ENCODE data around the gene SNAI1. TPM values are rescaled to one million over a fixed set of nuclear protein-coding genes. Genes with fewer than 3 reads are reported as not detected.

Gene SNAI1
- total RNA-seq, 6 experiments from 2014 or later: 4.7 to 6.8 (median 5.2) TPM

- H3K9me3 Mint-ChIP-seq: no peaks in the 10 kb centered on the region
- no peak overlapping the region for H3K4me3 Mint-ChIP-seq
- no peak for DNase-seq
- H3K27me3 Mint-ChIP-seq (ENCODE audit: insufficient read depth): peaks cover 6% of the 10 kb centered on the region; the same call in 1 of the 2 replicates
- no peak overlapping the region for H3K27ac Mint-ChIP-seq
- peaks cover 7% of the 10 kb centered on the region for H3K4me1 Mint-ChIP-seq (ENCODE audit: low read depth)
- no peak for TF ChIP-seq CTCF (IDR thresholded peaks at IDR 0.05)
- no peaks in the 10 kb centered on the region for H3K36me3 Mint-ChIP-seq (ENCODE audit: low read depth)
These were observed 32.8 kb downstream of the SNAI1 start for GRCh38 chr20:50015636-50015992.

GRCh38 chr20:50015993-50016770, 33.4 kb downstream of the SNAI1 start:
- Mint-ChIP-seq H3K4me3 (no peak overlapping the region), H3K9me3 (no peaks in the 10 kb centered on the region), H3K27me3 (ENCODE audit: insufficient read depth) (peaks cover 3% of the 10 kb centered on the region; the same call in 1 of the 2 replicates), H3K4me1 (ENCODE audit: low read depth) (peaks cover 8% of the 10 kb centered on the region), H3K36me3 (ENCODE audit: low read depth) (no peaks in the 10 kb centered on the region), H3K27ac (no peak overlapping the region)
- no peak for DNase-seq
- TF ChIP-seq CTCF (IDR thresholded peaks at IDR 0.05): no peak

GRCh38 chr20:50017160-50017559, 34.4 kb downstream of the SNAI1 start:
- TF ChIP-seq CTCF (IDR thresholded peaks at IDR 0.05): no peak
- H3K27me3 Mint-ChIP-seq (ENCODE audit: insufficient read depth): peaks cover 3% of the 10 kb centered on the region; the same call in 1 of the 2 replicates
- DNase-seq: no peak
- no peaks in the 10 kb centered on the region for H3K36me3 Mint-ChIP-seq (ENCODE audit: low read depth)
- H3K4me3 Mint-ChIP-seq: no peak overlapping the region
- H3K27ac Mint-ChIP-seq: no peak overlapping the region
- H3K9me3 Mint-ChIP-seq: no peaks in the 10 kb centered on the region
- peaks cover 8% of the 10 kb centered on the region for H3K4me1 Mint-ChIP-seq (ENCODE audit: low read depth)

DNA sequence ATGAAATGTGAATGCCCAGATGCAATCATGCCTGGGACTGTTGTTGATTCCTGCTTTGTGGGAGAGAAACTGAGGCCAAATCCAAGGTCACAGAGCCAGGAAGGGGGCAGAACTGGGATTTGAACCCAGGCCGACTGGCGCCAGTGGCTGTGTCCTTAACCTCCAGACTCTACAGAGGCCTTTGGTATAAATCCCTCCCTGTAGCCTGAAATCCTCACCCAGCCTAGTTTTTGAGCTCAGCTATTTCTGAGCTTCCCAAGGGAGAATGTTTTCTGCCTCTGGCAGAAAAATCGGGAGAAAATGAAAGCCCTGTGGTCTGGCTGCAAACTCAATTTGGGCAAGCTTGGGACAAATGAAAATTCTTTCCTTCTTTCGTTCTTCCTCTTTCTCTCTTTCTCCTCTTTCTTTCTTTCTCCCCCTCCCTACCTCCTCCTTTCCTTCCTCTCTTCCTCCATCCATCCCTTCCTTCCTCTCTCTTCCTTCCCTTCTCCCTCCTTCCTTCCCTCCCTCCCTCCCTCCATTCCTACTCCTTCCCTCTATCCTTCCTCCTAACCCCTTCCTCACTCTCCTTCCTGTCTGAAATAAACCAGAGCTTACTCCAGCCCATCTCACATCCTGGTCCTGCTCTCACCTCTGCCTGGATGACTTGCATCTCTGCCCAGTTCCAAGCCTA, 34.9 kb downstream of the SNAI1 start:
- TF ChIP-seq CTCF (IDR thresholded peaks at IDR 0.05): no peak
- no peak for DNase-seq
- Mint-ChIP-seq H3K4me3 (no peak overlapping the region), H3K27me3 (ENCODE audit: insufficient read depth) (peaks cover 3% of the 10 kb centered on the region; the same call in 1 of the 2 replicates), H3K36me3 (ENCODE audit: low read depth) (no peaks in the 10 kb centered on the region), H3K27ac (no peak overlapping the region), H3K9me3 (no peaks in the 10 kb centered on the region), H3K4me1 (ENCODE audit: low read depth) (peaks cover 8% of the 10 kb centered on the region)

DNA sequence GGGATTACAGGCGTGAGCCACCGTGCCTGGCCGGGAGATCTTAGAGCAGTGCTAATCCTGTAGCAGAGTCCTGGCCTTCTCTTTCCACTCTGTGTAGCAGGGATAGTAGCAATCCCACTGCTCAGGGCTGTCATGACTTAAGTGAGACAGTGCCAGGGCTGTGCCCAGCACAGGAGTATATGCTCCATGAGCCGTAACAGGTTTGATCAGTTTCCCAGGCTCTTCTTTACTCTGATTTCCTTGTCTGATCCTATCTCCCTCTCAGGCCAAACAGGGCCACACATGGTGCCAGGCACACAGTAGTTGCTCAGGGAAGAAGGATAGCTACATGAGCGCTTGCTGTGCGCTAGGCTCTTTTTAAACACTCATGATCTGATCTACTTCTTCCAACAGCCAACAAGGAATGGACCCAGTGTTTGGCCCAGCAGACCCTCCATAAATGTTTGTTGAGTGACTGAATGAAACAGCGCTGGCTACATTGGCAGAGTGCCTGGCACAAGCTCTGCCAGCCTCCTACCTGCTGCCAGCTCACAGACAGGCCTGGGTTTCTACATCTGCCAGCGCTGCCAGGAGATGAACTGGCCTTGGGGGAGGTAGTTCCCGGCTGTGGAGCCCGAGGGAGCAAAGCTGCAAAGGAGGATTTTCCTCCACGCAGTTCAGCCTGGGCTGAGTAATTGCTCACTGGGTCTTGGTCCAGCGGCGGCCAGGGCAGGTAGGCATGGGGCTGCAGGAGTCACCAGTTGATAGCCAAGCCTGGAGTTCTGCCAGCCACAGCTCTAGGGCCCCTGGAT, 36.9 kb downstream of the SNAI1 start:
- H3K4me1 Mint-ChIP-seq (ENCODE audit: low read depth): peaks cover 11% of the 10 kb centered on the region
- no peak for TF ChIP-seq CTCF (IDR thresholded peaks at IDR 0.05)
- DNase-seq: no peak
- peaks cover 6% of the 10 kb centered on the region; the same call in 1 of the 2 replicates for H3K27me3 Mint-ChIP-seq (ENCODE audit: insufficient read depth)
- no peaks in the 10 kb centered on the region for H3K36me3 Mint-ChIP-seq (ENCODE audit: low read depth)
- H3K27ac Mint-ChIP-seq: no peak overlapping the region; the same call in 1 of the 2 replicates
- no peaks in the 10 kb centered on the region for H3K9me3 Mint-ChIP-seq
- H3K4me3 Mint-ChIP-seq: no peak overlapping the region
